ENCODE measurements around the gene CTIF.

DNA sequence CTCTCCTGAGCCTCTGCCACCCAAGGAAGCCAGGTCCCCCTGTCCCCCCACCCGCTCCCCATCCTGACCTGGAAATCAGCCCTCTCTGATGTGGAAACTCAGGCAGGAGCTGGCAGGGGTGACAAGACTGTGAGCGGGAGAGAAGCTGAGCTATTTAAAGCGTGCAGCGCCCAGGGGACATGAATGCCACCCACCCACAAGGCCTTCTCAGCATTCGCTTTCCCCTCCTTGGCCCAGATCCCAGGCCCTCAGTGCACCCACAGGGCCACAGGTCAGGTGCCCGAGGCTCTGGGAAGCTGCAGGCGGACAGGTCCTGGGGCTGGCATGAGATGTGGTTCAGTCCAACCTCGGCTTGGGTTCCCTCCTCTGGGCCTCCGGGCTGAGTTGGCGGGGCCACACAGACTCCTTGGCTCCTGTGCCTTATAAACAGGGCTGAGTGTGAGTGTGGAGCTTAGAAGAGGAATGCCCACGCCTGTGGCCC lies 243.6 kb downstream of the CTIF start:
- TF ChIP-seq, protein P1, sequence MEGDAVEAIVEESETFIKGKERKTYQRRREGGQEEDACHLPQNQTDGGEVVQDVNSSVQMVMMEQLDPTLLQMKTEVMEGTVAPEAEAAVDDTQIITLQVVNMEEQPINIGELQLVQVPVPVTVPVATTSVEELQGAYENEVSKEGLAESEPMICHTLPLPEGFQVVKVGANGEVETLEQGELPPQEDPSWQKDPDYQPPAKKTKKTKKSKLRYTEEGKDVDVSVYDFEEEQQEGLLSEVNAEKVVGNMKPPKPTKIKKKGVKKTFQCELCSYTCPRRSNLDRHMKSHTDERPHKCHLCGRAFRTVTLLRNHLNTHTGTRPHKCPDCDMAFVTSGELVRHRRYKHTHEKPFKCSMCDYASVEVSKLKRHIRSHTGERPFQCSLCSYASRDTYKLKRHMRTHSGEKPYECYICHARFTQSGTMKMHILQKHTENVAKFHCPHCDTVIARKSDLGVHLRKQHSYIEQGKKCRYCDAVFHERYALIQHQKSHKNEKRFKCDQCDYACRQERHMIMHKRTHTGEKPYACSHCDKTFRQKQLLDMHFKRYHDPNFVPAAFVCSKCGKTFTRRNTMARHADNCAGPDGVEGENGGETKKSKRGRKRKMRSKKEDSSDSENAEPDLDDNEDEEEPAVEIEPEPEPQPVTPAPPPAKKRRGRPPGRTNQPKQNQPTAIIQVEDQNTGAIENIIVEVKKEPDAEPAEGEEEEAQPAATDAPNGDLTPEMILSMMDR (IDR thresholded peaks at IDR 0.05) = no peak
- TF ChIP-seq POLR2A (IDR thresholded peaks at IDR 0.05) = no peak

All from heart left ventricle (tissue), 13 donors.